A549 (cell line): ENCODE data around the gene HOXD12. TPM values are rescaled to one million over a fixed set of nuclear protein-coding genes. Genes with fewer than 3 reads are reported as not detected.
A peak's percentile ranks its signal among the peaks of the same experiment; 100 is the strongest.

ENCODE experiments used
- ATAC-seq, 2 experiments: fragments of 200-7000 bp in 1 of 2; fragments of >200 bp in 1 of 2; cut with Nextera tagmentation in 1 of 2; cut with Tn5 transposase in 1 of 2; 3 replicates each; pipeline versions ENCODE4 v1.8.0 to v1.9.1; 2018 to 2020; ENCODE audit warnings: mild to moderate bottlenecking in 1 of 2, moderate library complexity in 1 of 2
- CTCF ChIA-PET: fragments of 300-600 bp; sonication (Branson Sonifier 250); formaldehyde crosslinking; extraction: SDS; loops from one replicate; lab custom pipeline; 2021; ENCODE audit warnings: antibody characterized with exemption, inconsistent platforms; lab: Yijun Ruan, JAX
- POLR2A ChIA-PET: fragments of 350-600 bp; formaldehyde crosslinking; extraction: SDS; loops from one replicate; lab custom pipeline; 2021; ENCODE audit warnings: antibody characterized with exemption, inconsistent platforms; lab: Yijun Ruan, JAX
- DNase-seq, 2 experiments: peaks; one replicate each; pipeline versions ENCODE4 v3.0.0 to v3.0.0-alpha.2; 2011 to 2016; ENCODE audit warnings: low read depth in 1 of 2, low spot score in 1 of 2
- FAIRE-seq: peaks from 2 replicates; lab custom pipeline; 2011; peaks lifted over from hg19 to GRCh38; lab: Jason Lieb, UNC
- H3K27ac ChIP-seq, 2 experiments: fragments of >200 bp; sonication (Bioruptor Twin); formaldehyde crosslinking; 3 replicates each; pipeline ENCODE4 v1.5.1; 2016 to 2017
- H3K4me1 ChIP-seq: fragments of >200 bp; sonication (Bioruptor Twin); formaldehyde crosslinking; 3 replicates; pipeline ENCODE4 v1.6.1; 2016
- H3K4me2 ChIP-seq: fragments of >200 bp; sonication (Bioruptor Twin); formaldehyde crosslinking; 3 replicates; pipeline ENCODE4 v1.6.1; 2016
- H3K4me3 ChIP-seq: fragments of >200 bp; sonication (Bioruptor Twin); formaldehyde crosslinking; 3 replicates; pipeline ENCODE4 v1.5.1; 2016
- H3K9me3 ChIP-seq: fragments of >200 bp; sonication (Bioruptor Twin); formaldehyde crosslinking; 3 replicates; pipeline ENCODE4 v1.6.1; 2016
- BHLHE40 ChIP-seq: IDR thresholded peaks from 2 replicates; pipeline ENCODE4 v1.6.1; 2012; ENCODE audit warnings: low read depth, low read length, inconsistent platforms
- CHD4 ChIP-seq: fragments of 200-600 bp; sonication (generic); IDR thresholded peaks from 2 replicates; pipeline ENCODE4 v1.6.1; 2016; ENCODE audit warnings: antibody characterized with exemption, mild to moderate bottlenecking, borderline replicate concordance
- EHMT2 ChIP-seq: fragments of 200-600 bp; sonication (generic); IDR thresholded peaks from 2 replicates; pipeline ENCODE4 v1.6.1; 2016; ENCODE audit warnings: antibody characterized with exemption, low read depth, mild to moderate bottlenecking, moderate library complexity
- GATA3 ChIP-seq: IDR thresholded peaks from 2 replicates; pipeline ENCODE4 v1.6.1; 2012; ENCODE audit warnings: borderline replicate concordance
- HDAC2 ChIP-seq: fragments of 200-600 bp; sonication (generic); IDR thresholded peaks from 2 replicates; pipeline ENCODE4 v1.6.1; 2016
- HEYL ChIP-seq: fragments of 250-450 bp; sonication (Bioruptor Pico); IDR thresholded peaks from 2 replicates; pipeline ENCODE4 v1.8.0; 2021; ENCODE audit warnings: mild to moderate bottlenecking, moderate library complexity
- HOXB13 ChIP-seq: fragments of 250-450 bp; sonication (Bioruptor Pico); IDR thresholded peaks from 2 replicates; pipeline ENCODE4 v1.5.0; 2020; ENCODE audit warnings: low read depth, mild to moderate bottlenecking, moderate library complexity
- KDM1A ChIP-seq: fragments of 200-600 bp; sonication (generic); IDR thresholded peaks from 2 replicates; pipeline ENCODE4 v1.6.1; 2016; ENCODE audit warnings: low read depth, mild to moderate bottlenecking
- KDM5A ChIP-seq: fragments of 200-600 bp; sonication (generic); IDR thresholded peaks from 2 replicates; pipeline ENCODE4 v1.6.1; 2016; ENCODE audit warnings: antibody characterized with exemption, mild to moderate bottlenecking
- MAFK ChIP-seq: fragments of 450-650 bp; IDR thresholded peaks from 2 replicates; pipeline ENCODE4 v1.6.1; 2014; ENCODE audit not compliant: partially characterized antibody
- NPAS2 ChIP-seq: fragments of 250-450 bp; sonication (Bioruptor Pico); IDR thresholded peaks from 2 replicates; pipeline ENCODE4 v1.8.0; 2022; ENCODE audit warnings: mild to moderate bottlenecking, moderate library complexity, borderline replicate concordance
- PHF8 ChIP-seq: fragments of 200-600 bp; sonication (generic); IDR thresholded peaks from 2 replicates; pipeline ENCODE4 v1.6.1; 2016; ENCODE audit warnings: low read depth, mild to moderate bottlenecking, antibody characterized with exemption, moderate library complexity, borderline replicate concordance
- POLR2A ChIP-seq: IDR thresholded peaks from 2 replicates; pipeline ENCODE4 v1.6.1; 2012; ENCODE audit warnings: mild to moderate bottlenecking, low read length
- RARB ChIP-seq: fragments of 250-450 bp; sonication (Bioruptor Pico); IDR thresholded peaks from 2 replicates; pipeline ENCODE4 v1.8.0; 2021; ENCODE audit warnings: mild to moderate bottlenecking, moderate library complexity
- RCOR1 ChIP-seq: fragments of 150-350 bp; IDR thresholded peaks from 2 replicates; pipeline ENCODE4 v1.6.1; 2014; ENCODE audit warnings: antibody characterized with exemption, low read length, low read depth
- SREBF2 ChIP-seq: fragments of 450-650 bp; IDR thresholded peaks from 2 replicates; pipeline ENCODE4 v1.6.1; 2014; ENCODE audit warnings: mild to moderate bottlenecking, moderate library complexity
- TFCP2L1 ChIP-seq: fragments of 250-450 bp; sonication (Bioruptor Pico); IDR thresholded peaks from 2 replicates; pipeline ENCODE4 v1.5.0; 2021; ENCODE audit warnings: mild to moderate bottlenecking
- WGBS: methylation state at CpG from one replicate; pipeline ENCODE4 v1.1.6; 2017; ENCODE audit errors: missing lambda C conversion rate; 5-methylcytosine and 5-hydroxymethylcytosine counted together
- polyA plus RNA-seq, 4 experiments: library from polyadenylated mRNA; depleted of rRNA in 3 of 4; stranded (reverse); fragments of >200 nt; fragmentation: RNase III in 1 of 4; extraction: RNeasy Plus Mini Kit Qiagen cat#74134 plus additional on column Dnase treatment in 1 of 4; gene quantifications; 2 replicates in 3 of 4; 3 replicates in 1 of 4; pipeline ENCODE4 v1.2.3, GENCODE V29; 2011 to 2017
- TF ChIP-seq, protein P1 (sequence below): fragments of 450-650 bp; IDR thresholded peaks from 2 replicates; pipeline ENCODE4 v1.6.1; 2014; ENCODE audit warnings: antibody characterized with exemption
- TF ChIP-seq, protein P2 (sequence below): fragments of >200 bp; sonication (Bioruptor Twin); formaldehyde crosslinking; IDR thresholded peaks from 3 replicates; pipeline ENCODE4 v1.5.1; 2016
- TF ChIP-seq, protein P3 (sequence below): IDR thresholded peaks from 2 replicates; pipeline ENCODE4 v1.6.1; 2012; ENCODE audit warnings: low read depth, borderline replicate concordance
- TF ChIP-seq, protein P4 (sequence below): fragments of 200-600 bp; sonication (generic); IDR thresholded peaks from 2 replicates; pipeline ENCODE4 v1.6.1; 2016; ENCODE audit warnings: antibody characterized with exemption, mild to moderate bottlenecking, moderate library complexity
- TF ChIP-seq, protein P5 (sequence below): fragments of 250-450 bp; sonication (Bioruptor Pico); IDR thresholded peaks from 2 replicates; pipeline ENCODE4 v1.5.0; 2021; ENCODE audit warnings: mild to moderate bottlenecking, moderate library complexity, borderline replicate concordance
- TF ChIP-seq, protein P6 (sequence below): IDR thresholded peaks from 2 replicates; pipeline ENCODE4 v1.6.1; 2012

HOXD12 gene
- polyA plus RNA-seq, 2 of the 4 experiments (the other 2 are of a cell fraction) = not detected

DNA sequence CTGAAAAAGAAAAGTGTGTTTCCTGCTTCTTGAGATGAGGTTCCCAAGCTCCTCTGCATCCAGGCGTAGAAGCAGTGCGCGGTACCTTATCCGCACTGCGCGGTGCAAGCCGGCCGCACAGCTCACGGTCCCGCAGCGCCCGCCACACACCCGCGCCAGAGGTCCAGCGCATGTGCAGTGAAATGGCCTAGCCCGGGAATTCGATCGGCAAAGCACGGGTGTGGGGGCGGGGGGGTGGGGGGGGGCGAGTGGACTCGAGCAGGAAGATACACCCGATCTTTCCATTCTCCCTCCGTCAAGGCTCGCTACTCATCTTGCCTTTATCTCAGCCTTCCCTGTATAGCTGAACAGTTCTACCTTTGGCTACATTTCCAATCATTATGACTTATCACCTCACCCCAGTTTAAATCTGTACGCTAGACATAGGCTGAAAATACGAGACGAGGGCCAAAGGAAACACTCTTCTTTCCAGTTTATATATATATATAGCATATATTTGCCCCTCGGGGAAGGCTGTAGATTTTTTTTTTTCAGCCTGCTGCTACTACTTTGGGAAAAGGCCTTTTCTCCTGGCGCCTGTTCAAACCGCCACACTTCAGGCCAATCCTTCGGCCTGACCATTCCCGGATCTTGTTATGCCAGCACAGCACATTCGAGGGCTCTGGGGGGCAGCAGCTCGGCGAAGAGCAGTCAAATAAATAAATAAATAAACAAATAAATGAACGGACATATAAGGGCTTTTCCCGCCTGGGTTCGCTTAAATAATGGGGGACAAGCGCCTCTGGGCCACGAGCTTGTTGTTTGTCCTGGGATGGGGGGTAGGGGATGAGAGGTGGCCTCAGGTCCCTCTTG, 40.3 kb downstream of the HOXD12 start:
- TF ChIP-seq, protein P1, sequence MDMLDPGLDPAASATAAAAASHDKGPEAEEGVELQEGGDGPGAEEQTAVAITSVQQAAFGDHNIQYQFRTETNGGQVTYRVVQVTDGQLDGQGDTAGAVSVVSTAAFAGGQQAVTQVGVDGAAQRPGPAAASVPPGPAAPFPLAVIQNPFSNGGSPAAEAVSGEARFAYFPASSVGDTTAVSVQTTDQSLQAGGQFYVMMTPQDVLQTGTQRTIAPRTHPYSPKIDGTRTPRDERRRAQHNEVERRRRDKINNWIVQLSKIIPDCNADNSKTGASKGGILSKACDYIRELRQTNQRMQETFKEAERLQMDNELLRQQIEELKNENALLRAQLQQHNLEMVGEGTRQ = no peak
- TF ChIP-seq HEYL (CRISPR knock-in tag) = no peak
- no peak for TF ChIP-seq PHF8
- no peak for TF ChIP-seq TFCP2L1 (CRISPR knock-in tag)
- no peak for TF ChIP-seq RARB
- TF ChIP-seq BHLHE40 = no peak
- no peak for TF ChIP-seq RCOR1
- no peak for TF ChIP-seq SREBF2
- TF ChIP-seq NPAS2 (CRISPR knock-in tag) = no peak
- TF ChIP-seq, all 56 proteins: peak for 0
- H3K4me3 ChIP-seq = peak overlapping the region; percentile 49
- no peak for DNase-seq
- no peaks in the 10 kb centered on the region for H3K9me3 ChIP-seq
- no peak; a peak in 2 of 6 replicates for ATAC-seq
- POLR2A ChIA-PET = interaction anchor here (0.6 to 2.2 kb wide), 4 partner anchors 13 to 512 kb away, joined by 3 to 9 read pairs (median 6); no protein-coding TSS in a partner anchor
- H3K4me2 ChIP-seq = peak overlapping the region; percentile 77
- H3K27ac ChIP-seq = peak overlapping the region; percentile 87 to 99
- 72% methylated on average over 41 of the region's 41 CpGs for WGBS
- FAIRE-seq = no peak
- CTCF ChIA-PET = interaction anchor here (0.5 to 11.6 kb wide), 94 partner anchors 8 to 1416 kb away, joined by 3 to 216 read pairs (median 5); partner anchors contain the start of genes HOXD1, HOXD3 and HOXD4
- peaks cover 7% of the 10 kb centered on the region; the same call in 2 of the 3 replicates for H3K4me1 ChIP-seq

DNA sequence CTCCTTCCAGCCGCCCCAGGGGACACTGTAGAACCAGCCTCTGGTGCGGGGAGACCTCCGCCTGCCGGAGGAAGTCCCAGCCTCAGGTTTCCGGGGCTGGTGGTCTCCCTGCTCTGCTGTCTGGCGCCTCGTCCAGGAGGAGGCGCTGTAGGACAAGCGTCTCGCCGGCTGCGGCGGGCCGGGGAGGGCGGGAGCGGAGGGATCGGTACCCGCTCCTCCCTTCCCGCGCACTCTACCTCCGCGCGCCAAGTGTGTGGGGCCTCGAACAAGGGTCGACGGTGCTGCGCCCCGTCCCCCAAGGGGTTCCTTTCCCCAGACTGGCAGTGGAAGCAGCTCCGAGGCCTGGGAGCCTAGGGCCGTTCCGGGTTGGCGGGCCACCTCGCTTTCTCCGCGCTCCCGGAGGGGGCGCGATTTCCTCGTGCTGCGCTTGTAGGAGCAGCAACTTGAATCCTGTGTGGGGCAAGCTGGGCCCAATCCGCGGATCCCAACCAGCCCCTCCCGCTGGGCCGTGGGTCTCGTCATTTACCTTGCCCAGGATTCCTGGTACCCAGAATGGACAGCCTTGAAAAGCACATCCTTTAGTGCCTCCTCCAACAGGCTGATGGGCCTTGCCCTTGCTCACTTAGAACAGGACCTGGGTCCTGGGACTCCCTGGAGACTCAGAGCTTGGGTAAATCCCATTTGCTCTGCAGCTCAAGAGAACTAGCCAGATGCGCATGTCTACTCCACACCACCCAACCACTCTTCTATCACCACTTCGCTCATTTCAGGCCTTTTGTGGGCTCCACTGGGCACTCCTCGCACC, 41.1 kb downstream of the HOXD12 start:
- ChIA-PET CTCF (interaction anchor here (0.6 to 11.6 kb wide), 104 partner anchors 9 to 1415 kb away, joined by 3 to 216 read pairs (median 5); partner anchors contain the start of genes HOXD1, HOXD3 and HOXD4), POLR2A (interaction anchor here (0.6 to 2.2 kb wide), 5 partner anchors 14 to 511 kb away, joined by 3 to 9 read pairs (median 7); no protein-coding TSS in a partner anchor)
- DNase-seq = peak; percentile 84 to 85
- ATAC-seq = peak; percentile 89 to 96
- 16% methylated on average over 22 of the region's 48 CpGs for whole genome bisulfite sequencing
- Histone ChIP-seq H3K9me3 (no peaks in the 10 kb centered on the region), H3K4me1 (no peaks in the 10 kb centered on the region), H3K4me2 (peak overlapping the region; percentile 77), H3K27ac (peak overlapping the region; percentile 87 to 99), H3K4me3 (peak overlapping the region; percentile 49)
- FAIRE-seq = no peak
- TF ChIP-seq TFCP2L1 (CRISPR knock-in tag) (no peak), KDM1A (no peak), RCOR1 (no peak), GATA3 (no peak), CHD4 (no peak), KDM5A (peak; percentile 59; the same call in 1 of the 2 replicates), HEYL (CRISPR knock-in tag) (no peak), HDAC2 (no peak), MAFK (no peak), POLR2A (peak; percentile 32; the same call in 1 of the 2 replicates), EHMT2 (no peak), NPAS2 (CRISPR knock-in tag) (no peak), PHF8 (0 out of 2 replicates have a peak, but pooled peaks have one; percentile 43), SREBF2 (no peak), HOXB13 (no peak)
- TF ChIP-seq, protein P2, sequence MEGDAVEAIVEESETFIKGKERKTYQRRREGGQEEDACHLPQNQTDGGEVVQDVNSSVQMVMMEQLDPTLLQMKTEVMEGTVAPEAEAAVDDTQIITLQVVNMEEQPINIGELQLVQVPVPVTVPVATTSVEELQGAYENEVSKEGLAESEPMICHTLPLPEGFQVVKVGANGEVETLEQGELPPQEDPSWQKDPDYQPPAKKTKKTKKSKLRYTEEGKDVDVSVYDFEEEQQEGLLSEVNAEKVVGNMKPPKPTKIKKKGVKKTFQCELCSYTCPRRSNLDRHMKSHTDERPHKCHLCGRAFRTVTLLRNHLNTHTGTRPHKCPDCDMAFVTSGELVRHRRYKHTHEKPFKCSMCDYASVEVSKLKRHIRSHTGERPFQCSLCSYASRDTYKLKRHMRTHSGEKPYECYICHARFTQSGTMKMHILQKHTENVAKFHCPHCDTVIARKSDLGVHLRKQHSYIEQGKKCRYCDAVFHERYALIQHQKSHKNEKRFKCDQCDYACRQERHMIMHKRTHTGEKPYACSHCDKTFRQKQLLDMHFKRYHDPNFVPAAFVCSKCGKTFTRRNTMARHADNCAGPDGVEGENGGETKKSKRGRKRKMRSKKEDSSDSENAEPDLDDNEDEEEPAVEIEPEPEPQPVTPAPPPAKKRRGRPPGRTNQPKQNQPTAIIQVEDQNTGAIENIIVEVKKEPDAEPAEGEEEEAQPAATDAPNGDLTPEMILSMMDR = peak; percentile 100
- TF ChIP-seq, protein P3, sequence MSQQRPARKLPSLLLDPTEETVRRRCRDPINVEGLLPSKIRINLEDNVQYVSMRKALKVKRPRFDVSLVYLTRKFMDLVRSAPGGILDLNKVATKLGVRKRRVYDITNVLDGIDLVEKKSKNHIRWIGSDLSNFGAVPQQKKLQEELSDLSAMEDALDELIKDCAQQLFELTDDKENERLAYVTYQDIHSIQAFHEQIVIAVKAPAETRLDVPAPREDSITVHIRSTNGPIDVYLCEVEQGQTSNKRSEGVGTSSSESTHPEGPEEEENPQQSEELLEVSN = peak; percentile 95
- TF ChIP-seq, protein P4, sequence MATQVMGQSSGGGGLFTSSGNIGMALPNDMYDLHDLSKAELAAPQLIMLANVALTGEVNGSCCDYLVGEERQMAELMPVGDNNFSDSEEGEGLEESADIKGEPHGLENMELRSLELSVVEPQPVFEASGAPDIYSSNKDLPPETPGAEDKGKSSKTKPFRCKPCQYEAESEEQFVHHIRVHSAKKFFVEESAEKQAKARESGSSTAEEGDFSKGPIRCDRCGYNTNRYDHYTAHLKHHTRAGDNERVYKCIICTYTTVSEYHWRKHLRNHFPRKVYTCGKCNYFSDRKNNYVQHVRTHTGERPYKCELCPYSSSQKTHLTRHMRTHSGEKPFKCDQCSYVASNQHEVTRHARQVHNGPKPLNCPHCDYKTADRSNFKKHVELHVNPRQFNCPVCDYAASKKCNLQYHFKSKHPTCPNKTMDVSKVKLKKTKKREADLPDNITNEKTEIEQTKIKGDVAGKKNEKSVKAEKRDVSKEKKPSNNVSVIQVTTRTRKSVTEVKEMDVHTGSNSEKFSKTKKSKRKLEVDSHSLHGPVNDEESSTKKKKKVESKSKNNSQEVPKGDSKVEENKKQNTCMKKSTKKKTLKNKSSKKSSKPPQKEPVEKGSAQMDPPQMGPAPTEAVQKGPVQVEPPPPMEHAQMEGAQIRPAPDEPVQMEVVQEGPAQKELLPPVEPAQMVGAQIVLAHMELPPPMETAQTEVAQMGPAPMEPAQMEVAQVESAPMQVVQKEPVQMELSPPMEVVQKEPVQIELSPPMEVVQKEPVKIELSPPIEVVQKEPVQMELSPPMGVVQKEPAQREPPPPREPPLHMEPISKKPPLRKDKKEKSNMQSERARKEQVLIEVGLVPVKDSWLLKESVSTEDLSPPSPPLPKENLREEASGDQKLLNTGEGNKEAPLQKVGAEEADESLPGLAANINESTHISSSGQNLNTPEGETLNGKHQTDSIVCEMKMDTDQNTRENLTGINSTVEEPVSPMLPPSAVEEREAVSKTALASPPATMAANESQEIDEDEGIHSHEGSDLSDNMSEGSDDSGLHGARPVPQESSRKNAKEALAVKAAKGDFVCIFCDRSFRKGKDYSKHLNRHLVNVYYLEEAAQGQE = no peak
- TF ChIP-seq, protein P5, sequence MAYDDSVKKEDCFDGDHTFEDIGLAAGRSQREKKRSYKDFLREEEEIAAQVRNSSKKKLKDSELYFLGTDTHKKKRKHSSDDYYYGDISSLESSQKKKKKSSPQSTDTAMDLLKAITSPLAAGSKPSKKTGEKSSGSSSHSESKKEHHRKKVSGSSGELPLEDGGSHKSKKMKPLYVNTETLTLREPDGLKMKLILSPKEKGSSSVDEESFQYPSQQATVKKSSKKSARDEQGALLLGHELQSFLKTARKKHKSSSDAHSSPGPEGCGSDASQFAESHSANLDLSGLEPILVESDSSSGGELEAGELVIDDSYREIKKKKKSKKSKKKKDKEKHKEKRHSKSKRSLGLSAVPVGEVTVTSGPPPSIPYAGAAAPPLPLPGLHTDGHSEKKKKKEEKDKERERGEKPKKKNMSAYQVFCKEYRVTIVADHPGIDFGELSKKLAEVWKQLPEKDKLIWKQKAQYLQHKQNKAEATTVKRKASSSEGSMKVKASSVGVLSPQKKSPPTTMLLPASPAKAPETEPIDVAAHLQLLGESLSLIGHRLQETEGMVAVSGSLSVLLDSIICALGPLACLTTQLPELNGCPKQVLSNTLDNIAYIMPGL (CRISPR knock-in tag) = peak; percentile 87; the same call in 1 of the 2 replicates
- TF ChIP-seq, protein P6, sequence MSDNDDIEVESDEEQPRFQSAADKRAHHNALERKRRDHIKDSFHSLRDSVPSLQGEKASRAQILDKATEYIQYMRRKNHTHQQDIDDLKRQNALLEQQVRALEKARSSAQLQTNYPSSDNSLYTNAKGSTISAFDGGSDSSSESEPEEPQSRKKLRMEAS = peak; percentile 88
